Thyroid gland (tissue), 4 donors: ENCODE results near the gene TPBG.

Experiments
- CTCF ChIP-seq, 6 experiments: fragments of 200-600 bp in 3 of 6; fragments of 450-650 bp in 3 of 6; sonication (generic) in 3 of 6; IDR thresholded peaks; one replicate each; pipeline ENCODE4 v1.5.1; 2016 to 2019; ENCODE audit warnings: antibody characterized with exemption in 6 of 6, mild to moderate bottlenecking in 2 of 6, inconsistent platforms in 1 of 6, moderate library complexity in 1 of 6
- POLR2A ChIP-seq, 2 donors: fragments of 450-650 bp; IDR thresholded peaks; one replicate each; pipeline ENCODE4 v1.6.1; 2017; ENCODE audit warnings: antibody characterized with exemption in 2 of 2, mild to moderate bottlenecking in 2 of 2, moderate library complexity in 1 of 2

- no peak for TF ChIP-seq CTCF (IDR thresholded peaks at IDR 0.05)
- no peak for TF ChIP-seq POLR2A (IDR thresholded peaks at IDR 0.05)
Observed at GRCh38 chr6:82367704-82368103, 4.1 kb downstream of the TPBG start.
